HEK293T (cell line): ENCODE measurements around the gene KRTAP5-7.

ENCODE experiments used
- CTCF ChIA-PET: fragments of 350-600 bp; formaldehyde crosslinking; extraction: SDS; loops from one replicate; lab custom pipeline; 2021; ENCODE audit warnings: antibody characterized with exemption, inconsistent platforms; lab: Yijun Ruan, JAX
- POLR2A ChIA-PET: fragments of 350-600 bp; formaldehyde crosslinking; extraction: SDS; loops from one replicate; lab custom pipeline; 2020; ENCODE audit warnings: antibody characterized with exemption, inconsistent platforms; lab: Yijun Ruan, JAX
- DNase-seq: peaks from one replicate; pipeline ENCODE4 v3.0.0; 2012; ENCODE audit warnings: mixed read lengths; ENCODE audit errors: extremely low spot score
- ARNT ChIP-seq: fragments of 450-650 bp; IDR thresholded peaks from 2 replicates; pipeline ENCODE4 v1.6.1; 2017; ENCODE audit warnings: mild to moderate bottlenecking
- BHLHE40 ChIP-seq: fragments of 450-650 bp; IDR thresholded peaks from 2 replicates; pipeline ENCODE4 v1.6.1; 2016; ENCODE audit warnings: mild to moderate bottlenecking, moderate library complexity, borderline replicate concordance
- CTBP1 ChIP-seq: fragments of 450-650 bp; IDR thresholded peaks from 2 replicates; pipeline ENCODE4 v1.6.1; 2016; ENCODE audit warnings: borderline replicate concordance
- ELF4 ChIP-seq: fragments of 450-650 bp; IDR thresholded peaks from 2 replicates; pipeline ENCODE4 v1.6.1; 2017; ENCODE audit warnings: antibody characterized with exemption
- FOXA1 ChIP-seq: fragments of 450-650 bp; IDR thresholded peaks from 2 replicates; pipeline ENCODE4 v1.6.1; 2016; ENCODE audit warnings: mild to moderate bottlenecking
- FOXK2 ChIP-seq: fragments of 450-650 bp; IDR thresholded peaks from 2 replicates; pipeline ENCODE4 v1.6.1; 2016; ENCODE audit warnings: mild to moderate bottlenecking
- FOXM1 ChIP-seq: fragments of 450-650 bp; IDR thresholded peaks from 2 replicates; pipeline ENCODE4 v1.6.1; 2017; ENCODE audit warnings: mild to moderate bottlenecking, borderline replicate concordance
- HDGF ChIP-seq: fragments of 450-650 bp; IDR thresholded peaks from 2 replicates; pipeline ENCODE4 v1.6.1; 2017; ENCODE audit warnings: antibody characterized with exemption, borderline replicate concordance
- L3MBTL2 ChIP-seq: fragments of 450-650 bp; conservative IDR thresholded peaks from 2 replicates; pipeline ENCODE4 v1.6.1; 2016; ENCODE audit warnings: mild to moderate bottlenecking
- LEF1 ChIP-seq: fragments of 450-650 bp; IDR thresholded peaks from 2 replicates; pipeline ENCODE4 v1.6.1; 2017; ENCODE audit warnings: mild to moderate bottlenecking, borderline replicate concordance
- NFRKB ChIP-seq: fragments of 450-650 bp; IDR thresholded peaks from 2 replicates; pipeline ENCODE4 v1.6.1; 2016; ENCODE audit warnings: mild to moderate bottlenecking, moderate library complexity
- SP1 ChIP-seq: fragments of 450-650 bp; IDR thresholded peaks from 2 replicates; pipeline ENCODE4 v1.6.1; 2017
- SUZ12 ChIP-seq: fragments of 450-650 bp; IDR thresholded peaks from 2 replicates; pipeline ENCODE4 v1.6.1; 2016; ENCODE audit warnings: mild to moderate bottlenecking
- TARDBP ChIP-seq: fragments of 450-650 bp; IDR thresholded peaks from 2 replicates; pipeline ENCODE4 v1.6.1; 2016
- ZNF384 ChIP-seq: fragments of 450-650 bp; IDR thresholded peaks from 2 replicates; pipeline ENCODE4 v1.6.1; 2016
- TF ChIP-seq, protein P1 (sequence below): fragments of 450-650 bp; IDR thresholded peaks from 2 replicates; pipeline ENCODE4 v1.6.1; 2016

KRTAP5-7 gene

GRCh38 chr11:71544525-71545214 is 17.6 kb downstream of the KRTAP5-7 start:
- ChIA-PET POLR2A (no interaction called here), CTCF (no interaction called here)
- TF ChIP-seq CTBP1, result no peak
- no peak for TF ChIP-seq ARNT
- no peak for TF ChIP-seq ELF4
- no peak for TF ChIP-seq FOXA1
- no peak for TF ChIP-seq SUZ12
- no peak for TF ChIP-seq FOXK2
- TF ChIP-seq L3MBTL2, result no peak
- no peak for TF ChIP-seq LEF1
- no peak for TF ChIP-seq BHLHE40
- TF ChIP-seq TARDBP, result no peak
- TF ChIP-seq FOXM1, result no peak
- no peak for TF ChIP-seq HDGF
- TF ChIP-seq, protein P1, sequence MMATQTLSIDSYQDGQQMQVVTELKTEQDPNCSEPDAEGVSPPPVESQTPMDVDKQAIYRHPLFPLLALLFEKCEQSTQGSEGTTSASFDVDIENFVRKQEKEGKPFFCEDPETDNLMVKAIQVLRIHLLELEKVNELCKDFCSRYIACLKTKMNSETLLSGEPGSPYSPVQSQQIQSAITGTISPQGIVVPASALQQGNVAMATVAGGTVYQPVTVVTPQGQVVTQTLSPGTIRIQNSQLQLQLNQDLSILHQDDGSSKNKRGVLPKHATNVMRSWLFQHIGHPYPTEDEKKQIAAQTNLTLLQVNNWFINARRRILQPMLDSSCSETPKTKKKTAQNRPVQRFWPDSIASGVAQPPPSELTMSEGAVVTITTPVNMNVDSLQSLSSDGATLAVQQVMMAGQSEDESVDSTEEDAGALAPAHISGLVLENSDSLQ, result no peak
- no peak for TF ChIP-seq NFRKB
- TF ChIP-seq ZNF384, result no peak
- no peak for TF ChIP-seq SP1
- no peak for DNase-seq

DNA sequence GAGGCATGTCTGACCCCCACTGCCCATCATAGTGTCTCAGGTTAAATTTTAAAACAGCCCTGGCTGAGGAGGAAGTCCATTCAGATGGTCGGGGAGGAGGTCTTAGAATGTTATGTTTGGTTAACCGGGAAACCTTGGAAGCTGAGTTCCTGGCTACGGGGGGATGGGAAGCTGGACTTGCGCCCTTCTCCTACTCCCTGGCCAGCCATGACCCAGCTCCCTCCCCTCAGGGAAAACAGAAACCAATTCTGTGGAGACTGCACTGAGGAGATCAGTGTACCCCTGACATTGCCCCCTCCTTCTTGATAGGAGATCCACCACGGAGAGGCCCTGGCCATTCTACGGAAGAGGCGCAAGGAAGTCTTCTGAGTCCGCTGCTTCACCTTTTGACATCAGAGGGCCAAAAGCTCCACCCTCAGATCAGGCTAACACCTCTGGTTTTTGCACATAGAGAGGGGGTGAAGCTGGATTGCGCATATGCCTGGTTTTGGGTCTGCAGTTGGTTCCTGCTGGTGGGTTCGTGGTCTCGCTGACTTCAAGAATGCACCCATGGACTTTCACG is 18.4 kb downstream of the KRTAP5-7 start:
- POLR2A ChIA-PET, result no interaction called here
- CTCF ChIA-PET, result no interaction called here
- no peak for DNase-seq
- no peak for TF ChIP-seq BHLHE40
- TF ChIP-seq FOXM1, result no peak
- TF ChIP-seq ELF4, result no peak
- TF ChIP-seq LEF1, result no peak
- TF ChIP-seq CTBP1, result no peak
- no peak for TF ChIP-seq L3MBTL2
- no peak for TF ChIP-seq SUZ12
- no peak for TF ChIP-seq TARDBP

- ChIA-PET CTCF (no interaction called here), POLR2A (no interaction called here)
- TF ChIP-seq BHLHE40 (no peak), FOXM1 (no peak), HDGF (no peak), FOXK2 (no peak), LEF1 (no peak), CTBP1 (no peak), L3MBTL2 (no peak), NFRKB (no peak), ELF4 (no peak), TARDBP (no peak)
- no peak for DNase-seq
Measured at GRCh38 chr11:71548120-71548519, 21.1 kb downstream of the KRTAP5-7 start, which contains the start of gene KRTAP5-9. KRTAP5-9 (plus strand) TSS chr11:71548420; CDS start chr11:71548658, 238 bp downstream.

GRCh38 chr11:71548716-71549151 is 21.7 kb downstream of the KRTAP5-7 start:
- DNase-seq, result no peak
- ChIA-PET CTCF (no interaction called here), POLR2A (no interaction called here)
- no peak for TF ChIP-seq ZNF384

- no peak for DNase-seq
- ChIA-PET CTCF (interaction anchor here (1.0 kb wide), 1 partner anchor 28 kb away, joined by 3 read pairs; no protein-coding TSS in a partner anchor), POLR2A (no interaction called here)
- TF ChIP-seq SUZ12 (no peak), LEF1 (no peak), ELF4 (no peak), ARNT (no peak), SP1 (no peak), L3MBTL2 (no peak), FOXM1 (no peak), TARDBP (no peak), HDGF (no peak), FOXA1 (no peak), BHLHE40 (no peak), FOXK2 (no peak), NFRKB (no peak), CTBP1 (no peak)
- TF ChIP-seq, protein P1, result no peak
Measured at GRCh38 chr11:71551711-71552110, 24.6 kb downstream of the KRTAP5-7 start.

GRCh38 chr11:71554996-71555395 is 27.9 kb downstream of the KRTAP5-7 start:
- no peak for DNase-seq
- no peak for TF ChIP-seq L3MBTL2
- CTCF ChIA-PET, result no interaction called here
- POLR2A ChIA-PET, result no interaction called here

- TF ChIP-seq ARNT (no peak), SP1 (no peak), NFRKB (no peak), TARDBP (no peak)
- ChIA-PET POLR2A (no interaction called here), CTCF (no interaction called here)
- DNase-seq, result no peak
Measured at GRCh38 chr11:71555508-71555907, 28.4 kb downstream of the KRTAP5-7 start.
